ENCODE results near the gene CD247. TPM values are rescaled to one million over a fixed set of nuclear protein-coding genes. Genes with fewer than 3 reads are reported as not detected.

Gene CD247
- total and polyA plus RNA-seq, 10 of the 15 experiments (the other 5 are each of a cell fraction or from before 2014, with no cell fraction given) = 0.10 to 0.77 (median 0.30) TPM

DNA sequence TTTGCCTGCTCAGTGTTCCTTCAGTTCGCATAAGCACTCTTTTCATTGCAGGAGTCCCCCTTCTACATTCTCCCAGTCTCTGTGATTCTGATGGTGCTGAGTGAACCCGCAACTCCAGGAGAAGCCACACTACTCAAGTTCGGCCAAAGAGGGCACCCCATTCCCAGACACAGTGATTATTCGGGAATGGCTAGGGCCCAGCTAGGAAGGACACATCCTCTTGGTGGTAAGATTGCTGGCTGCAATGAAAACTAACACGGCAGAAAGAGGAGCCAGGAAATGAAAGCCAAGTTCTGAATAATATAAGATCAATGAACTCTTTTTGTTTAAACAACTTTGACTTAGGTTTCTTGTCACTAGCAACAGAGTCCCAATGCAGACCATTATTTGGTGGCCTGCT is 20.3 kb upstream of the CD247 start:
- Histone ChIP-seq H3K9ac (ENCODE audit: control insufficient read depth, insufficient read depth, low read length) (peak overlapping the region; percentile 15; the same call in 1 of the 2 replicates), H2AFZ (ENCODE audit: control insufficient read depth, low read depth, low read length) (peak overlapping the region; percentile 78), H3K79me2 (ENCODE audit: control insufficient read depth, insufficient read depth, low read length) (no peaks in the 10 kb centered on the region), H4K20me1 (ENCODE audit: control insufficient read depth, insufficient read depth) (no peaks in the 10 kb centered on the region), H3K4me2 (ENCODE audit: control insufficient read depth, insufficient read depth) (peak overlapping the region; percentile 61), H3K27ac (ENCODE audit: control insufficient read depth, insufficient read depth) (peak overlapping the region; percentile 61), H3K9me3 (replicated peaks; ENCODE audit: control insufficient read depth, insufficient read depth, low read length) (no peaks in the 10 kb centered on the region), H3K4me1 (ENCODE audit: control insufficient read depth, insufficient read depth, low read length) (peaks cover 47% of the 10 kb centered on the region), H3K4me3 (no peak overlapping the region), H3K36me3 (ENCODE audit: control insufficient read depth in 2 of 2, insufficient read depth in 2 of 2, low read length in 1 of 2) (no peaks in the 10 kb centered on the region), H3K27me3 (replicated peaks in 1 of 2; ENCODE audit: control insufficient read depth in 2 of 2, insufficient read depth in 2 of 2, low read length in 1 of 2) (no peaks in the 10 kb centered on the region)
- DNase-seq (ENCODE audit: low read depth, low spot score) = no peak
- in situ Hi-C loops (cut with MboI) = loop anchor here (5.0 kb wide), 2 partner anchors 271 to 471 kb away; no protein-coding TSS in a partner anchor
- no peak for TF ChIP-seq HSF1 (IDR thresholded peaks at IDR 0.05; ENCODE audit: low read depth, low read length)
- no peak for TF ChIP-seq BACH1 (IDR thresholded peaks at IDR 0.05; ENCODE audit: borderline replicate concordance)
- TF ChIP-seq ATF7 (IDR thresholded peaks at IDR 0.05; ENCODE audit: low read depth) = no peak
- TF ChIP-seq, protein P1, sequence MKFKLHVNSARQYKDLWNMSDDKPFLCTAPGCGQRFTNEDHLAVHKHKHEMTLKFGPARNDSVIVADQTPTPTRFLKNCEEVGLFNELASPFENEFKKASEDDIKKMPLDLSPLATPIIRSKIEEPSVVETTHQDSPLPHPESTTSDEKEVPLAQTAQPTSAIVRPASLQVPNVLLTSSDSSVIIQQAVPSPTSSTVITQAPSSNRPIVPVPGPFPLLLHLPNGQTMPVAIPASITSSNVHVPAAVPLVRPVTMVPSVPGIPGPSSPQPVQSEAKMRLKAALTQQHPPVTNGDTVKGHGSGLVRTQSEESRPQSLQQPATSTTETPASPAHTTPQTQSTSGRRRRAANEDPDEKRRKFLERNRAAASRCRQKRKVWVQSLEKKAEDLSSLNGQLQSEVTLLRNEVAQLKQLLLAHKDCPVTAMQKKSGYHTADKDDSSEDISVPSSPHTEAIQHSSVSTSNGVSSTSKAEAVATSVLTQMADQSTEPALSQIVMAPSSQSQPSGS (IDR thresholded peaks at IDR 0.05; ENCODE audit: low read length) = no peak
- 0 out of 2 replicates have a peak, but pooled peaks have one; percentile 32 for TF ChIP-seq IKZF1 (conservative IDR thresholded peaks at IDR 0.05)
- TF ChIP-seq CEBPZ (IDR thresholded peaks at IDR 0.05; ENCODE audit: low read depth, low read length) = no peak
- no peak for TF ChIP-seq HCFC1 (IDR thresholded peaks at IDR 0.05; ENCODE audit: low read length)
- TF ChIP-seq DPF2 (IDR thresholded peaks at IDR 0.05) = 0 out of 2 replicates have a peak, but pooled peaks have one; percentile 5
- no peak for TF ChIP-seq HDGF (IDR thresholded peaks at IDR 0.05)
- 52% methylated on average over 5 of the region's 5 CpGs for WGBS (ENCODE audit: insufficient coverage, insufficient replicate concordance, low lambda C conversion rate, missing lambda C conversion rate)
- no TSS peak for BruUV-seq (replicated peaks)
- CTCF ChIA-PET = interaction anchor here (0.9 to 9.6 kb wide), 6 partner anchors 15 to 271 kb away, joined by 3 to 262 read pairs (median 4); partner anchors contain the start of gene CREG1
- SMC1A ChIA-PET (ENCODE audit: uncharacterized antibody, unreplicated experiment) = no interaction called here
- intact Hi-C loops (cut with micrococcal nuclease; ENCODE audit: unreplicated experiment) = loop anchor here (5.0 to 10.0 kb wide), 3 partner anchors 271 to 624 kb away; partner anchors contain the start of gene POU2F1
- POLR2A ChIA-PET = interaction anchor here (0.6 to 0.9 kb wide), 2 partner anchors 13 to 177 kb away, joined by 3 to 4 read pairs; no protein-coding TSS in a partner anchor
- peak; percentile 1; the same call in 1 of the 3 replicates for ATAC-seq
- no peak for FAIRE-seq
- RAD21 ChIA-PET (ENCODE audit: unreplicated experiment) = interaction anchor here (2.5 to 6.0 kb wide), 2 partner anchors 13 to 95 kb away, joined by 5 to 70 read pairs; partner anchors contain the start of gene CREG1
